Endothelial cell of umbilical vein (primary cell): ENCODE results near the gene RPA1.

Source experiments
- EZH2 ChIP-seq: IDR thresholded peaks from 2 replicates; pipeline ENCODE4 v1.6.1; 2012; ENCODE audit warnings: borderline replicate concordance, low read depth, mild to moderate bottlenecking, moderate library complexity, low read length, inconsistent platforms; ENCODE audit not compliant: severe bottlenecking
- FOS ChIP-seq: IDR thresholded peaks from 2 replicates; pipeline ENCODE4 v1.6.1; 2011; ENCODE audit warnings: mild to moderate bottlenecking, low read length, moderate library complexity, borderline replicate concordance; ENCODE audit not compliant: insufficient read depth
- JUN ChIP-seq: IDR thresholded peaks from 2 replicates; pipeline ENCODE4 v1.6.1; 2011; ENCODE audit warnings: borderline replicate concordance, low read depth; ENCODE audit not compliant: insufficient read length, insufficient read depth
- MYC ChIP-seq: IDR thresholded peaks from one replicate; pipeline ENCODE4 v1.6.1; 2011; ENCODE audit warnings: mild to moderate bottlenecking, low read depth, low read length
- POLR2A ChIP-seq: IDR thresholded peaks from 2 replicates; pipeline ENCODE4 v1.6.1; 2012; ENCODE audit warnings: low read depth, mild to moderate bottlenecking, control low read depth, low read length
- POLR2AphosphoS5 ChIP-seq: IDR thresholded peaks from 2 replicates; pipeline ENCODE4 v1.6.1; 2012; ENCODE audit warnings: low read depth, mild to moderate bottlenecking, control low read depth, low read length, moderate library complexity; ENCODE audit not compliant: insufficient read depth
- TF ChIP-seq, protein P1 (sequence below), 2 donors: IDR thresholded peaks; 1 replicate in 1 of 2; 2 replicates in 1 of 2; pipeline ENCODE4 v1.5.1; 2011; ENCODE audit warnings: low read length in 2 of 2, mild to moderate bottlenecking in 2 of 2, moderate library complexity in 2 of 2, control low read depth in 1 of 2, inconsistent platforms in 1 of 2, low read depth in 1 of 2; ENCODE audit not compliant: insufficient read depth in 1 of 2; ENCODE audit errors: extremely low read depth in 1 of 2
- TF ChIP-seq, protein P2 (sequence below): IDR thresholded peaks from 2 replicates; pipeline ENCODE4 v1.6.1; 2011; ENCODE audit not compliant: insufficient read depth, insufficient read length

DNA sequence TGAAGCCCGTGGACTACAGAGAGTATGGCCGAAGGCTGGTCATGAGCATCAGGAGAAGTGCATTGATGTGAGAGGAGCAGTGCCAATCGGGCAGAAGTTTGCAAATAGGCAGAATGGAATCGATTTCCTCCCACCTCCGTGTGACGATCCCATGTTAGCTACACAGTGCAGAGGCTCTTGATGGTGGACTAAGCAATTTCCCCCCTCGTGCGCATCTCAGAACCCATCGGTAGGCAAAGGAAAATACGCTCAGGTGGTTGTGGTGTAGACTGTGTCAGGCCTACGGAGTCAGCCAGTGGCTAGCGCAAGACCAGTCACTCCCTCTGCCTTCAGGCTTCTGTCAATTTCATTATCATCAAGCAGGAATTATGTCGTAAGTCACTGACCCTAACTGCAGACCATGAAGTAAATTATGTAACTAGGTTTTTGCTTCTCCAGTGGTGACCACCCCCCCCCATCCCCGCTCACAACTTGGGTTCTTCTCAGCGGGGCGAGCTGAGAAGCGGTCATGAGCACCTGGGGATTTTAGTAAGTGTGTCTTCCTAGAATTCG lies 67.4 kb downstream of the RPA1 start:
- TF ChIP-seq, protein P1, sequence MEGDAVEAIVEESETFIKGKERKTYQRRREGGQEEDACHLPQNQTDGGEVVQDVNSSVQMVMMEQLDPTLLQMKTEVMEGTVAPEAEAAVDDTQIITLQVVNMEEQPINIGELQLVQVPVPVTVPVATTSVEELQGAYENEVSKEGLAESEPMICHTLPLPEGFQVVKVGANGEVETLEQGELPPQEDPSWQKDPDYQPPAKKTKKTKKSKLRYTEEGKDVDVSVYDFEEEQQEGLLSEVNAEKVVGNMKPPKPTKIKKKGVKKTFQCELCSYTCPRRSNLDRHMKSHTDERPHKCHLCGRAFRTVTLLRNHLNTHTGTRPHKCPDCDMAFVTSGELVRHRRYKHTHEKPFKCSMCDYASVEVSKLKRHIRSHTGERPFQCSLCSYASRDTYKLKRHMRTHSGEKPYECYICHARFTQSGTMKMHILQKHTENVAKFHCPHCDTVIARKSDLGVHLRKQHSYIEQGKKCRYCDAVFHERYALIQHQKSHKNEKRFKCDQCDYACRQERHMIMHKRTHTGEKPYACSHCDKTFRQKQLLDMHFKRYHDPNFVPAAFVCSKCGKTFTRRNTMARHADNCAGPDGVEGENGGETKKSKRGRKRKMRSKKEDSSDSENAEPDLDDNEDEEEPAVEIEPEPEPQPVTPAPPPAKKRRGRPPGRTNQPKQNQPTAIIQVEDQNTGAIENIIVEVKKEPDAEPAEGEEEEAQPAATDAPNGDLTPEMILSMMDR (IDR thresholded peaks at IDR 0.05; ENCODE audit: extremely low read depth in 1 of 2, insufficient read depth in 1 of 2, low read depth in 1 of 2, low read length in 2 of 2), result no peak
- TF ChIP-seq POLR2A, result no peak
- no peak for TF ChIP-seq POLR2AphosphoS5
- TF ChIP-seq FOS, result no peak
- TF ChIP-seq EZH2, result no peak
- no peak for TF ChIP-seq MYC
- TF ChIP-seq, protein P2, sequence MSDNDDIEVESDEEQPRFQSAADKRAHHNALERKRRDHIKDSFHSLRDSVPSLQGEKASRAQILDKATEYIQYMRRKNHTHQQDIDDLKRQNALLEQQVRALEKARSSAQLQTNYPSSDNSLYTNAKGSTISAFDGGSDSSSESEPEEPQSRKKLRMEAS, result no peak
- no peak for TF ChIP-seq JUN
